Endothelial cell (in vitro differentiated cells): ENCODE data around the gene RNASE4. TPM values are rescaled to one million over a fixed set of nuclear protein-coding genes. Genes with fewer than 3 reads are reported as not detected.

Source experiments
- DNase-seq: peaks from one replicate; pipeline ENCODE4 v3.0.0; 2021; ENCODE audit warnings: low spot score
- H3K27ac Mint-ChIP-seq: one replicate; pipeline ENCODE4 v1.8.0; 2021; ENCODE audit warnings: mixed read lengths, inconsistent platforms; ENCODE audit not compliant: unreplicated experiment
- H3K27me3 Mint-ChIP-seq: one replicate; pipeline ENCODE4 v1.8.0; 2021; ENCODE audit warnings: mild to moderate bottlenecking, moderate library complexity, mixed read lengths, inconsistent platforms; ENCODE audit not compliant: unreplicated experiment
- H3K36me3 Mint-ChIP-seq: one replicate; pipeline ENCODE4 v1.8.0; 2021; ENCODE audit warnings: mild to moderate bottlenecking, low read depth, mixed read lengths, inconsistent platforms; ENCODE audit not compliant: unreplicated experiment
- H3K4me1 Mint-ChIP-seq: one replicate; pipeline ENCODE4 v1.8.0; 2021; ENCODE audit warnings: mild to moderate bottlenecking, mixed read lengths, inconsistent platforms; ENCODE audit not compliant: unreplicated experiment
- H3K4me3 Mint-ChIP-seq: one replicate; pipeline ENCODE4 v1.8.0; 2021; ENCODE audit warnings: mild to moderate bottlenecking, mixed read lengths, inconsistent platforms; ENCODE audit not compliant: unreplicated experiment
- H3K9me3 Mint-ChIP-seq: one replicate; pipeline ENCODE4 v1.8.0; 2021; ENCODE audit warnings: mixed read lengths, inconsistent platforms; ENCODE audit not compliant: unreplicated experiment
- total RNA-seq: library from RNA; stranded (reverse); fragmentation: NEBNext Ultra II Directional; extraction: Animal tissue kit (Norgen Biotek cat#: 25700); gene quantifications from one replicate; pipeline ENCODE4 v1.2.1, GENCODE V29; 2021; ENCODE audit not compliant: unreplicated experiment
- TF ChIP-seq, protein P1 (sequence below): fragments of 200-600 bp; sonication (generic); IDR thresholded peaks from one replicate; pipeline ENCODE4 v1.5.0; 2021; ENCODE audit warnings: antibody characterized with exemption; ENCODE audit not compliant: unreplicated experiment

Gene RNASE4
- total RNA-seq, 1 donor from 2014 or later: 1.0 TPM

DNA sequence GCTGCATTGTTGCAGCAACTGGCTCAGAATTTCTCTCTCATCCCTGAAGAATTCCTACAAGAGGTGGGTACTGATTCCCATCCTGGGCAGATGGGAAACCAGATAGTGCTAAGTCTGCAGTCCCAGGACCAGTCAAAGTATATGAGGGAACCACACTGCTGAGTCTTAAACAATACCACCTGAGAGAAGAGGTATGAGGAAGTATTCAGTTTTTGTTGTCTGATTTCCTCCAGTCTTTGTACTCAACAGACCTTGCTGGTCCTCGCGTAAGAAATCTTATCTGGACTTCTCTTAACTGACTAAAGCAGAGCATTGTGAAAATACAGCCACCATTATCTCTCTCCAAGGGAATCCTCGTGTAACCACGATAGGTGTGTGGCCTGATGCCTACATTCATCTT lies 57.8 kb downstream of the RNASE4 start:
- TF ChIP-seq, protein P1, sequence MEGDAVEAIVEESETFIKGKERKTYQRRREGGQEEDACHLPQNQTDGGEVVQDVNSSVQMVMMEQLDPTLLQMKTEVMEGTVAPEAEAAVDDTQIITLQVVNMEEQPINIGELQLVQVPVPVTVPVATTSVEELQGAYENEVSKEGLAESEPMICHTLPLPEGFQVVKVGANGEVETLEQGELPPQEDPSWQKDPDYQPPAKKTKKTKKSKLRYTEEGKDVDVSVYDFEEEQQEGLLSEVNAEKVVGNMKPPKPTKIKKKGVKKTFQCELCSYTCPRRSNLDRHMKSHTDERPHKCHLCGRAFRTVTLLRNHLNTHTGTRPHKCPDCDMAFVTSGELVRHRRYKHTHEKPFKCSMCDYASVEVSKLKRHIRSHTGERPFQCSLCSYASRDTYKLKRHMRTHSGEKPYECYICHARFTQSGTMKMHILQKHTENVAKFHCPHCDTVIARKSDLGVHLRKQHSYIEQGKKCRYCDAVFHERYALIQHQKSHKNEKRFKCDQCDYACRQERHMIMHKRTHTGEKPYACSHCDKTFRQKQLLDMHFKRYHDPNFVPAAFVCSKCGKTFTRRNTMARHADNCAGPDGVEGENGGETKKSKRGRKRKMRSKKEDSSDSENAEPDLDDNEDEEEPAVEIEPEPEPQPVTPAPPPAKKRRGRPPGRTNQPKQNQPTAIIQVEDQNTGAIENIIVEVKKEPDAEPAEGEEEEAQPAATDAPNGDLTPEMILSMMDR: no peak
- Mint-ChIP-seq H3K4me1 (no peaks in the 10 kb centered on the region), H3K36me3 (no peaks in the 10 kb centered on the region), H3K27ac (no peak overlapping the region), H3K27me3 (peaks cover 2% of the 10 kb centered on the region), H3K4me3 (no peak overlapping the region), H3K9me3 (no peaks in the 10 kb centered on the region)
- DNase-seq: no peak

DNA sequence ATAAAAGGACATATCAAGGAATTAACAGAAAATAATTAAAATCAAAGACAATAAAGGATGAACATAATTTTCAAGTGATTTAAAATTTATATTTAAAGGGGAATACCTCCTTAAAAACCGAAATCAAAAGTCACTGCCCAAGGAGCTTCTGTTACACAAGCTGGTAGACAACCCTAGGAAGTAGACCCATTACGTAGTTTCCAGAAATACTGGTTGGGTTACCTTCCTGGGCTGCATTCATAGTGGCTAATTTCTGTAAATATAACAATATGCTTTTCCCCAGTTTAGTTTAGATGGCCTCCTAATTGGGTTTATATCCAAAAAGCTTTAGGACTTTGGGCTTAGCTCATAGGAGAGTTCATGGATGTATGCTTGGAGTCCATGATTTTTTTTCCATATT lies 59.2 kb downstream of the RNASE4 start:
- Mint-ChIP-seq H3K9me3 (no peaks in the 10 kb centered on the region), H3K36me3 (no peaks in the 10 kb centered on the region), H3K27me3 (peaks cover 2% of the 10 kb centered on the region), H3K4me1 (no peaks in the 10 kb centered on the region), H3K27ac (no peak overlapping the region), H3K4me3 (no peak overlapping the region)
- DNase-seq: no peak
- TF ChIP-seq, protein P1: no peak

DNA sequence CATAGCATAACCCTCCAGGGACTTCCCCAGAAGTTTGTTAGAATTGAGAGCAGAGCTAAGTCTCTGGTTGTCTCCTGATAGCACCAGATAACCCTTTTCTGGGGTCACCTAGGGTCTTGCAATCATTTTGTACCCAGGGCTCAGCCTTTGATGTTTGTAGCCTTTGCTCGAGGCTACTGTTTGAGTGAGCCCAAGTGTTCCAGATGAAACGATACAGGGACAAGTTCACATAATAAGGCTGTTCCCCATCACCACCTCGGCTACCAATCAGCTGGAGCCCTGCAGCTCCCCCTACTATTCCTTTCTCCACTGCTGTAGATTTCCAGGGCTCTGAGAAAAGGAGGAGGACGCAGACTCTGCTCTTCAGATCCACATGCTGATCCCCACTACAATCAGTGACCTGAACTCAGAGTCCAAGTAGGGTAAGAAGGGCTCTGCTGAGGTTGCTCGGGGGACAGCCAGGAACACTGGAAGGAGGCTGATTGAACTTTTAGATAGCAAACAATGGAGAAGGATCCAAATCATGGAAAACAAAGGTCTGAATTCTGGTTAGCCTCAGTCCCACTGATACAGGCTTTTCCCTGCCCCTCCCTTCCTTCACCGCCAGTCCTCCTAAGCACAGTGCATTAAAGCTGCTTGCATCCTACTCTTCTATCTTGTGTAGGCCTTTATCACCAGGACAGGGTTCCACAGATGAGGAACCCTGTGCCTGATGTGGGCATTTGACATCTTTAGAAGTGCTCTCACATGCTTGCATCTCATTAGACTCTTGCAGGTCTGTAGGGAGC lies 61.4 kb downstream of the RNASE4 start, which contains the start of gene EDDM3A:
Gene EDDM3A, plus strand, starts transcription at position 317 of the 788 bp plus-strand sequence. CDS start 1,694 bp downstream, outside the sequence.
- H3K4me3 Mint-ChIP-seq: no peak within 1 kb of the TSS
- DNase-seq: no peak
- peaks cover 4% of the 10 kb centered on the region for H3K36me3 Mint-ChIP-seq
- H3K9me3 Mint-ChIP-seq: no peaks in the 10 kb centered on the region
- TF ChIP-seq, protein P1: no peak
- no peak within 1 kb of the TSS for H3K27ac Mint-ChIP-seq
- H3K27me3 Mint-ChIP-seq: no peaks in the 10 kb centered on the region
- no peaks in the 10 kb centered on the region for H3K4me1 Mint-ChIP-seq

DNA sequence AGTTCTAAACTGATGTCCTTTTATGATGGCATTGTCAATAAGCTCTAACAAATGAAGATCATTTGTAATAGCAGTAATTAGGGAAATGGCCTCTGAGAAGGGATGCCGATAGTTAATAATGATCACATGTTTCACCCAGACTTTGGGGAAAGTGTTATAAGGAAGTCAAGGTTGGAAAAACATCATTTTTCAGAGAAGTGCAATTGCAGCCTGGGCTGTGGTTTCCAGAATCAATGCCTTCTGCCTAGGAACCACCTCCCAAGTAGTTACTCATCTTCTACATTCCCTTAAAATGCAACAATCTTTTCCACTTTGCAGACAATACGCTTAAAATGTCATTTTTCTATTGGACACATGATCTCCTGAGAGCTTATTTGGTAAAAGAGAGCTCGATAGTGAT lies 62.2 kb downstream of the RNASE4 start:
- peaks cover 5% of the 10 kb centered on the region for H3K36me3 Mint-ChIP-seq
- no peaks in the 10 kb centered on the region for H3K27me3 Mint-ChIP-seq
- no peak for DNase-seq
- no peak overlapping the region for H3K27ac Mint-ChIP-seq
- no peaks in the 10 kb centered on the region for H3K4me1 Mint-ChIP-seq
- H3K4me3 Mint-ChIP-seq: no peak overlapping the region
- no peaks in the 10 kb centered on the region for H3K9me3 Mint-ChIP-seq
- TF ChIP-seq, protein P1: no peak

DNA sequence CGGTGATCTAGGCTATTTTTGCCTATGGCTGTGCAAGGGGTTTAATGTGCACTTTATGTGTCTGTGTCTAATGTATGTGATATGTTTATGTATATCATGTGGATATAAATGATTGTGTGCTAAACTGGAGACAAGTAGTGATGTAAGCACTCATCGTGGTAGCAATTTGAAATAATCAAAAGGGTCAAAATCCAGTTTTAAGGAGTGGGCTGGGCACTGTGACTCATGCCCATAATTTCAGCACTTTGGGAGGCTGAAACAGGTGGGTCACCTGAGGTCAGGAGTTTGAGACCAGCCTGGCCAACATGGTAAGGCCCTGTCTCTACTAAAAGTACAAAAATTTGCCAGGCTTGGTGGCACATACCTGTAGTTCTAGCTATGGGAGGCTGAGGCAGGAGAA lies 64.1 kb downstream of the RNASE4 start:
- Mint-ChIP-seq H3K27ac (no peak overlapping the region), H3K4me1 (no peaks in the 10 kb centered on the region), H3K9me3 (peaks cover 4% of the 10 kb centered on the region), H3K4me3 (no peak overlapping the region), H3K36me3 (peaks cover 15% of the 10 kb centered on the region), H3K27me3 (peaks cover 2% of the 10 kb centered on the region)
- no peak for DNase-seq
- TF ChIP-seq, protein P1: no peak
